GM10248 (cell line): ENCODE data around the gene RPL27.

Source experiments
- CTCF ChIA-PET: fragments of 300-600 bp; sonication (Branson Sonifier 250); formaldehyde crosslinking; extraction: SDS; loops from one replicate; lab custom pipeline; 2021; ENCODE audit warnings: antibody characterized with exemption; lab: Yijun Ruan, JAX
- POLR2A ChIA-PET: fragments of 350-650 bp; sonication (Branson Sonifier 250); formaldehyde crosslinking; extraction: SDS; loops from one replicate; lab custom pipeline; 2020; ENCODE audit warnings: antibody characterized with exemption; lab: Yijun Ruan, JAX
- DNase-seq: peaks from one replicate; pipeline ENCODE4 v3.0.0; 2012; ENCODE audit errors: extremely low spot score
- CTCF ChIP-seq: IDR thresholded peaks from 2 replicates; pipeline ENCODE4 v1.5.1; 2012; ENCODE audit warnings: mild to moderate bottlenecking, low read depth; ENCODE audit errors: extremely low read depth, missing control alignments, control extremely low read depth

RPL27 gene

GRCh38 chr17:43019418-43019817, 21.2 kb downstream of the RPL27 start:
- CTCF ChIA-PET, result interaction anchor here (1.0 to 2.6 kb wide), 2 partner anchors 9 to 22 kb away, joined by 3 to 6 read pairs; partner anchors contain the start of gene RPL27
- POLR2A ChIA-PET, result no interaction called here

GRCh38 chr17:43020030-43020621, 21.9 kb downstream of the RPL27 start:
- ChIA-PET CTCF (no interaction called here), POLR2A (interaction anchor here (0.5 to 1.0 kb wide), 2 partner anchors 8 to 125 kb away, joined by 3 read pairs; no protein-coding TSS in a partner anchor)
- no peak for DNase-seq
- TF ChIP-seq CTCF, result no peak

More at GRCh38 chr17:43019418-43019817, 21.2 kb downstream of the RPL27 start:
- no peak for TF ChIP-seq CTCF
- no peak for DNase-seq

- ChIA-PET POLR2A (interaction anchor here (0.5 to 1.4 kb wide), 3 partner anchors 9 to 124 kb away, joined by 3 read pairs; partner anchors contain the start of gene RPL27), CTCF (interaction anchor here (1.2 kb wide), 1 partner anchor 10 kb away, joined by 3 read pairs; no protein-coding TSS in a partner anchor)
- DNase-seq, result peak; percentile 57
- TF ChIP-seq CTCF, result no peak
Observed at GRCh38 chr17:43020789-43021740, 22.8 kb downstream of the RPL27 start.

GRCh38 chr17:43021741-43022512, 23.7 kb downstream of the RPL27 start, which contains the start of gene VAT1:
Gene VAT1, minus strand, starts transcription at chr17:43022385. Its CDS starts 63 bp downstream, at chr17:43022322.
- no peak for TF ChIP-seq CTCF
- ChIA-PET CTCF (interaction anchor here (1.2 kb wide), 1 partner anchor 11 kb away, joined by 3 read pairs; no protein-coding TSS in a partner anchor), POLR2A (interaction anchor here (1.4 kb wide), 1 partner anchor 24 kb away, joined by 3 read pairs; the partner anchor contains the start of gene RPL27)
- peak; percentile 81 for DNase-seq

GRCh38 chr17:43024407-43025289, 26.4 kb downstream of the RPL27 start, which contains the start of gene RND2:
Gene RND2, plus strand, starts transcription at chr17:43025231. Its CDS starts 117 bp downstream, at chr17:43025348.
- DNase-seq, result peak; percentile 89
- ChIA-PET POLR2A (interaction anchor here (0.8 to 1.8 kb wide), 3 partner anchors 26 to 291 kb away, joined by 4 to 16 read pairs (median 10); partner anchors contain the start of genes BRCA1 and RPL27), CTCF (interaction anchor here (0.8 to 2.0 kb wide), 23 partner anchors 10 to 460 kb away, joined by 3 to 14 read pairs (median 4); partner anchors contain the start of genes DHX8, IFI35, RPL27 and TMEM106A)
- TF ChIP-seq CTCF, result peak; percentile 63
